ENCODE results near the gene KCNJ18. TPM values are rescaled to one million over a fixed set of nuclear protein-coding genes. Genes with fewer than 3 reads are reported as not detected.
"Not testable (repeated sequence)": the region's sequence is repeated elsewhere in the genome, so short reads cannot be mapped to it uniquely, and the experiment has no call there.

KCNJ18 gene
- total RNA-seq, 1 donor from 2014 or later: not detected

DNA sequence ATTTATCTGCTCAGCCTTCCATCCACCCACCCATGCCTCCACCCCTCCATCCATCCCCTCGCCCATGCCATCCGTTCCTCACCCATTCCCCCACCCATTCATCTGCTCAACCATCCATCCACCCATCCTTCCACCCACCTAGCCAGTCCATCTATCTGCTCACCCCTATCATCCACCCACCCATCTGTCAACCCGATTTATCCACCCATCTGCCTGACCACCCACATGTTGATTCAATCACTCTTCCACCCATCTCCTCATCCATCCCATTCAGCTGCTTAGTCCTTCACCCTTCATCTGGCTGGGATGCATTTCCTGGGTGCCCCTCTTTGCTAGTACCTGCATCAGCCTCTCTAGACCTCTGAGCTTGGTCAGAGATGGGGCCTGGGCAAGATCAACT lies 3.9 kb downstream of the KCNJ18 start:
- H3K9me3 ChIP-seq (replicated peaks); H3K27ac ChIP-seq (replicated peaks); H3K27me3 ChIP-seq (ENCODE audit: low read depth); H3K36me3 ChIP-seq; H3K4me1 ChIP-seq; DNase-seq; H3K4me3 ChIP-seq; intact Hi-C loops (cut with micrococcal nuclease): not testable (repeated sequence)

DNA sequence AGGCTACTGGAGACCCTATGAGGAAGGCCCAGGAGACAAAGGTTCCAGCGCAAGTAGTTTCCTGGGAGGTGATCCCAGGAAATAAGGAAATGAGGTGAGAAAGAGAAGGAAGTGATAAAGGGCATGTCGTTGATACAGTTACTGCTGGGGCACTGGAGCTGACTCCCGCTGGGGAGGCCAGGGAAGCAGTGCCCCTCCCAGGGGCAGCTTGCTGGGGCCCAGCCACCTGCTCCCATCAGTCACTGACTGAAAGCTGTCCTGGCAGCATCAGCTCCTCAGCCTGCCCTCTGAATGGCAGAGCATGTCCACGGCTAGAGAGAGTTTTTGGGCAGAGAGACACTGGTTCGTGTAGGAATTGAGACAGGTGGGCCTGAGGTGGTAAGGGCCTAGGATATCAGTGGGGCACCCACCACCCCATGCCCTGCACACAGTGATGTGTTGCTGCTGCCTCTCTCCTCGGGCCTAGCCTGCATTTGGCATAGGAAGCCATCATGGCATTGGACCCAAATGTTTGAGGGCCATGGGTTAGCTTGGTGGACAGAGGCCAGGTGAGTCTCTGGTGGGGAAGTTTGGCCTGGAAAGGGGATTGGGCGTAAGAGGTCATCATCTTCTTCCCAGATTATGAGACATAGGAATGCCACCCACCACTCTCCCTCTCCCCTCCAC lies 4.7 kb downstream of the KCNJ18 start:
- H3K9me3 ChIP-seq (replicated peaks); H3K4me3 ChIP-seq; DNase-seq; intact Hi-C loops (cut with micrococcal nuclease); H3K36me3 ChIP-seq; H3K27ac ChIP-seq (replicated peaks); H3K4me1 ChIP-seq; H3K27me3 ChIP-seq (ENCODE audit: low read depth): not testable (repeated sequence)

DNA sequence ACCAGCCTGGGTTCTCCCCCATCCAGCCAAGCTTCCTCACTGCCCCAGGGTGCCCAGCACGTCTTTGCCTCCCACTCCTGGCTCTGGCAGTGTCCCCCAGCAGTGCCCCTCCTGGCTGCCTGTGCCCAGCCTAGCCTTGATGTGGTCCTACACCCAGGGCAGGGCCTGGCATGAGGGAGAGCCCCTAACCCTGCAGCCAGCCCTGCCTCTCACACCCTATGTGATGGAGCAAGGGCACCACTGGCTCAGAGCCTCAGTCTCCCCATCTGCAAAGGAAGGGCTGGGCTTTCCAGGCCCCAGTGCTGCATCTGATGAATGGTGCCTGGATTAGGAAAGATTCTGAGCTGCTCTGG lies 5.2 kb downstream of the KCNJ18 start:
- H3K27ac ChIP-seq (replicated peaks); H3K4me3 ChIP-seq; H3K36me3 ChIP-seq; DNase-seq; H3K9me3 ChIP-seq (replicated peaks); H3K27me3 ChIP-seq (ENCODE audit: low read depth); H3K4me1 ChIP-seq; intact Hi-C loops (cut with micrococcal nuclease): not testable (repeated sequence)

DNA sequence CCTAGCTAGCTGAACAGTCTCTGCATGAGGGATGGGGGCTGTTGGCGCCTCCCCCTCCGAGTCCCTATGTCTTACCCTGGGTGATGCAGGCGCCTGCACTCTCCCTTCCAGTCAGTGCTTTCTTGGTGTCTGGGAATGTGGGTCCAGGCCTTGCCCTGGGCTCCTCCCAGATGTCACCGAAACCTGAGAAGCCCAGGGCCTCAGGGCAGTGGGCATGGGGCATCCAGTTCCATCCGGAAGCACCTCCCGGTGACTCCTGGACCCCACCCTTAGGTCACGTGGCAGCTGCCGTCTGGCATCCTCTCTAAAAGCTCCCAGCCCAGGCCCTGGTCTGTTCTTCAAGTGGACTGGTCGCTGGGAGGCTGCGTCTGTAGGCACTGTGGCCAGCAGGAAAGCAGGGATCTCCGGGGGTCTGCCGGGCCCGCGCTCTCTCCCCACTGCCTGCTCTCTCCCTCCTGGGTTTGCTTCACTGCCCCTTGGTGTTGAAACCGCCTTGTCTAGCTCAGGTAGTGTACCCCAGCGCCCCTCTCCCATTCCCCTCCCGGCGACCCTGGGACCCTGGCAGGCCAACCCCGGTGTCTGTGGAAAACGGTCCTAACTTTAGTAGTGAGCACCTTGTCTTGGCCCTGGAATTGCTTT lies 6.2 kb downstream of the KCNJ18 start:
- intact Hi-C loops (cut with micrococcal nuclease); DNase-seq; H3K4me3 ChIP-seq; H3K9me3 ChIP-seq (replicated peaks); H3K27ac ChIP-seq (replicated peaks); H3K4me1 ChIP-seq; H3K36me3 ChIP-seq; H3K27me3 ChIP-seq (ENCODE audit: low read depth): not testable (repeated sequence)

DNA sequence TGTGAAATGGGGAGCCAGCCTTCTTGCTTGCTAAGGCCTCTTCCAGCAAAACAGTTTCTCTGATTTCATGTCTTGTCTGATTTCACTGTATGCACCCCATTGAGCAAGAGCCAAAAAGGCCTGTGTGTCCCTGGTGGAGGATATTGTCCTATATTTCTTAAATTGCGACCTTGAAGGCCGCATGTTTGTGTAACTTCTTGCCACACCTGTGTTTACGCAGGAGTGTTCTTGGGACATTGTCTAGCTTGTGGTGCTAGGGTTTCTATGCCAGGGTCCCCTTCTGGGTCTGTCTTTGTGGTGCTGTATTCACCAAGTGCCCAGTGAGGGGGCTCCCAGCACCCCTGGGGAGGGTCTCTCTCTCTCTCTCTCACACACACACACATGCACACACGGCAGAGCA lies 6.8 kb downstream of the KCNJ18 start:
- H3K4me3 ChIP-seq; intact Hi-C loops (cut with micrococcal nuclease); H3K9me3 ChIP-seq (replicated peaks); H3K4me1 ChIP-seq; H3K36me3 ChIP-seq; H3K27ac ChIP-seq (replicated peaks); DNase-seq; H3K27me3 ChIP-seq (ENCODE audit: low read depth): not testable (repeated sequence)

DNA sequence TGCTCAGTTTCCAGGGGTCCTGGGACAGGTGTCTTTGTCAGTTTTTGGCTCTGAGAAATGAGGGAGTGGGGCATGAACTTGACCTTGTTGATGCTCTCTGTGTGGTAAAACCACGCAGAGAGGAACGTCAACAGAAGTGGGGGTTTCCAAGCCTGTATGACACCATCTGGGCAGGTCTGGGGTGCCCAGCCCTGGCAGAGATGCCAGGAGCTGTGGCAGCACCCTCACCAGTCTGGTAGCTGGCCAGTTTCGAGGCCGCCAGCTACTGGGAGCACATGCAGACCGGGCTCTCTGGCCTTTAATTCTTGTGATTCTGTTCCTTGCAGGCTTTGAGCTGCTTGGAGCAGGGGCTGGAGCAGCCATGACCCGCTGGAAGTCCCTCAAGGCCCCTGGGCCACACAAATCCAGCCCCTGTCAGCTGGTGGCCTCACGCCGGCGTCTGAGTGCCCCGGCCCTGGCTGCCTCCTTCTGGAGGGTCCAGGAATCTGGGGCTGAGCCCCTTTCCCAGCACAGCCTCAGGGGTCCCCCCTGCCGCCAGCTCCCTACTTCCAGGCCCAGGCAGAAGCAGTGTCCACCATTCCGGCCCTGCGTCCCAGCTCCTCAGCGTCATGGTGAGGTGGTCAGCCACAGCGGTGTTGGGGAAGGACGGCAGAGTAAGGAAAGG lies 7.4 kb downstream of the KCNJ18 start:
- H3K27me3 ChIP-seq (ENCODE audit: low read depth); DNase-seq; H3K9me3 ChIP-seq (replicated peaks); H3K4me1 ChIP-seq; H3K27ac ChIP-seq (replicated peaks); intact Hi-C loops (cut with micrococcal nuclease); H3K36me3 ChIP-seq; H3K4me3 ChIP-seq: not testable (repeated sequence)

DNA sequence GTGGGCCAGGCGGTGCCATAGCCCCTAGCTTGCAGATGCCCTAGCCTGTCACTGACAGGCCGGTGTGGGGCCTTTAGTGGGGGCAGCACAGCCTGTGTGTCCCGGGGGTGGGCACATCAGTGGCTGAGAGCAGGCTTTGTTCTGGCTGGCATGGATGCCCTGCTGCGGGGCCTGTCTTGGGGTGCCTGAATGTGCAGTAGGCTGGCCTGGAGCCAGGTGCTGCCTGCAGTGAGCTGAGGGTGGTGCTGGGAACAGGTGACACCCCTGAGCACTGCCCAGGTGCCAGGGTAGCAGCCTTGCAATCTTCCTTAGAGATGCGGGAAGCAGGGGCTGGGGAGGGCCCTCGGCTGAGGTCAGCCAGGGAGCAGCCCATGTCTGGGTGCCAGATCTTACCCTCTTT lies 8.8 kb downstream of the KCNJ18 start:
- H3K4me3 ChIP-seq; H3K27me3 ChIP-seq (ENCODE audit: low read depth); DNase-seq; intact Hi-C loops (cut with micrococcal nuclease); H3K36me3 ChIP-seq; H3K4me1 ChIP-seq; H3K27ac ChIP-seq (replicated peaks); H3K9me3 ChIP-seq (replicated peaks): not testable (repeated sequence)

DNA sequence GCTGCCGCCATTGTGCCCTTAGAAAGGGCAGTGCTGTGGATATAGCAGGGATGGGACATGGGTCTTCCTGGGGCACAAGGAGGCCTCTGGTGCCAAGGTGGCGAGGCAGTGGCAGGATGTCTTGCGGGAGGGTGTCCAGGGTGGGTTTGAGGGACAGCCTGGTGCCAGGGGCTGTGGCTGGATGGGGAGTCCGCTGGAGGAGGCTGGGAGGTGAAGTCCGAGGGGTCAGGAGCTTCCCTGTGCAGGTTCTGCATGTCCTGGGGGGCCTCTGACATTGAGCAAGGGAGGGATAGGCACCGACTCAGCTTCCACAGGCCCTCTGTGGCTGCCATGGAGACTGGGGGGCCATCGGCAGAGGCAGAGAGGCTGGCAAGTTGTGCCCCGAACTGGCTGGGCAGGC lies 9.7 kb downstream of the KCNJ18 start:
- intact Hi-C loops (cut with micrococcal nuclease); DNase-seq; H3K36me3 ChIP-seq; H3K4me1 ChIP-seq; H3K4me3 ChIP-seq; H3K27ac ChIP-seq (replicated peaks); H3K27me3 ChIP-seq (ENCODE audit: low read depth); H3K9me3 ChIP-seq (replicated peaks): not testable (repeated sequence)

DNA sequence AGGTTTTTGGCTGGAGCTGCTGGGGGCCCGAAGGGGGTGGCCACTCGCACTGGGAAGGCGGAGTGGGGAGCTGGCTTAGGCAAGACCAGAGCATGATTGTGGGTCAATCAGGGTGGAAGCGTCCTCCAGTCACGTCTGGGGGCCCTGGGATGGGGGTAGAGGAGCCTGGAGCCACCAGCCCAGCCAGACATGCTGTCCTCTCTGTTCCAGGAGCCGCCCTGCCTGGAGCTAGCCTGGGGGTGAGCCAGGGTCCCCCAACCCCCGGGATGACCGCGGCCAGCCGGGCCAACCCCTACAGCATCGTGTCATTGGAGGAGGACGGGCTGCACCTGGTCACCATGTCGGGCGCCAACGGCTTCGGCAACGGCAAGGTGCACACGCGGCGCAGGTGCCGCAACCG lies 10.2 kb downstream of the KCNJ18 start:
- H3K4me1 ChIP-seq; DNase-seq; H3K27me3 ChIP-seq (ENCODE audit: low read depth); H3K27ac ChIP-seq (replicated peaks); H3K4me3 ChIP-seq; intact Hi-C loops (cut with micrococcal nuclease); H3K9me3 ChIP-seq (replicated peaks); H3K36me3 ChIP-seq: not testable (repeated sequence)

DNA sequence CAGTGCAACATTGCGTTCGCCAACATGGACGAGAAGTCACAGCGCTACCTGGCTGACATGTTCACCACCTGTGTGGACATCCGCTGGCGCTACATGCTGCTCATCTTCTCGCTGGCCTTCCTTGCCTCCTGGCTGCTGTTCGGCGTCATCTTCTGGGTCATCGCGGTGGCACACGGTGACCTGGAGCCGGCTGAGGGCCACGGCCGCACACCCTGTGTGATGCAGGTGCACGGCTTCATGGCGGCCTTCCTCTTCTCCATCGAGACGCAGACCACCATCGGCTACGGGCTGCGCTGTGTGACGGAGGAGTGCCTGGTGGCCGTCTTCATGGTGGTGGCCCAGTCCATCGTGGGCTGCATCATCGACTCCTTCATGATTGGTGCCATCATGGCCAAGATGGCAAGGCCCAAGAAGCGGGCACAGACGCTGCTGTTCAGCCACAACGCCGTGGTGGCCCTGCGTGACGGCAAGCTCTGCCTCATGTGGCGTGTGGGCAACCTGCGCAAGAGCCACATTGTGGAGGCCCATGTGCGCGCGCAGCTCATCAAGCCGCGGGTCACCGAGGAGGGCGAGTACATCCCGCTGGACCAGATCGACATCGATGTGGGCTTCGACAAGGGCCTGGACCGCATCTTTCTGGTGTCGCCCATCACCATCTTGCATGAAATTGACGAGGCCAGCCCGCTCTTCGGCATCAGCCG lies 10.8 kb downstream of the KCNJ18 start:
- peaks cover 14% of the 10 kb centered on the region for H3K27me3 ChIP-seq (ENCODE audit: low read depth)
- H3K36me3 ChIP-seq; H3K4me3 ChIP-seq; H3K4me1 ChIP-seq; DNase-seq; H3K27ac ChIP-seq (replicated peaks); intact Hi-C loops (cut with micrococcal nuclease); H3K9me3 ChIP-seq (replicated peaks): not testable (repeated sequence)

DNA sequence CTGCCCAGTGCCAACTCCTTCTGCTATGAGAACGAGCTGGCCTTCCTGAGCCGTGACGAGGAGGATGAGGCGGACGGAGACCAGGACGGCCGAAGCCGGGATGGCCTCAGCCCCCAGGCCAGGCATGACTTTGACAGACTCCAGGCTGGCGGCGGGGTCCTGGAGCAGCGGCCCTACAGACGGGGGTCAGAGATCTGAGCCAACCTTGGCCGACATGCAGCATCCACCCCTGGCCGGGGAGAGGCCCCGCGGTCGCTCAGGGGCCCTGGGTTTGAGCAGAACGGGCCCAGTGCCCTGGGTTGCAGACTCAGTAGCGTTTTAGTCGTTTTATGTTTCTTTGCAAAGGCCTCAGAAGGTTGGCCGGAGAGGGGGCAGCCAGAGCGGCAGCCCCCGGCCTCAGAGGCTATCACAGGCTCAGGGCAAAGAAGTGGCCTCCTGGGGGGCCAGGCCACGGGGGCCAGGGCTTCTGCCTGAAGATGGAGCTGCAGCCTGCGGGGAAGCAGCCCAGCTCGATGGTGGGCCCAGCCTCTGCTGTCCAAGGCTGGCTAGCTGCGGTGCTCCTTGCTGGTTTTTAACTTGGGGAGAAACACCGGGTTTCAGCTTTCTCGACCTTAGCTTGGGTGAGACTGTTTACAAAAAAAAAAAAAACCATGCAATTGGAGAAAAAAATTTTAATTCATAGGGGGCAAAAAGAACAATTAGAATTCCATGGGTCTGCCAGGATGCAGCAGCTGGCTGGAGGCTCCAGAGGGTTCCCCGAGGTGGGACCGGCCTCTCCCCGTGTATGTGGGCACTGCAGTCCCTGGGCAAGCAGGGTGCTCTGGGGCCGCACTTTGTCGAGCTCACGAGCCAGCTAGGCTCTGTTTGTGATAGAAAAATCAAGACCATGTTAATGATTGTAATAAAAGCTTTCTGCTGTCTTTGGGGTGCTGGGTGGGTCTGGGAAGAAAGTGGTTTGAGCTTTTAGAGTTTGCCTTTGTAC lies 11.9 kb downstream of the KCNJ18 start:
- H3K36me3 ChIP-seq; DNase-seq; H3K4me1 ChIP-seq; H3K27ac ChIP-seq (replicated peaks); intact Hi-C loops (cut with micrococcal nuclease); H3K4me3 ChIP-seq; H3K9me3 ChIP-seq (replicated peaks): not testable (repeated sequence)
- H3K27me3 ChIP-seq (ENCODE audit: low read depth): peaks cover 14% of the 10 kb centered on the region

All from left ventricle myocardium inferior (tissue), 1 donor.